H1 (cell line): ENCODE data around the gene AUH.

Source experiments
- CHD7 ChIP-seq: fragments of 300-600 bp; sonication (generic); IDR thresholded peaks from 2 replicates; pipeline ENCODE4 v1.7.1; 2012; ENCODE audit warnings: low read length, moderate library complexity, mild to moderate bottlenecking, inconsistent platforms; ENCODE audit not compliant: insufficient replicate concordance
- CTCF ChIP-seq, 3 experiments: IDR thresholded peaks; 1 replicate in 2 of 3; 2 replicates in 1 of 3; pipeline versions ENCODE4 v1.5.1 to v1.6.1; 2011; ENCODE audit warnings: low read length in 3 of 3, mild to moderate bottlenecking in 3 of 3, inconsistent platforms in 2 of 3, low read depth in 1 of 3, moderate library complexity in 1 of 3; ENCODE audit not compliant: insufficient read depth in 1 of 3; ENCODE audit errors: control extremely low read depth in 1 of 3
- EP300 ChIP-seq, 2 experiments: IDR thresholded peaks; 1 replicate in 1 of 2; 2 replicates in 1 of 2; pipeline ENCODE4 v1.6.1; 2011 to 2012; ENCODE audit warnings: low read depth in 2 of 2, low read length in 2 of 2, mild to moderate bottlenecking in 2 of 2, borderline replicate concordance in 1 of 2, inconsistent platforms in 1 of 2, moderate library complexity in 1 of 2
- JUN ChIP-seq: IDR thresholded peaks from 2 replicates; pipeline ENCODE4 v1.6.1; 2011; ENCODE audit warnings: low read depth, mild to moderate bottlenecking, improper control_type of control experiment, low read length
- KDM1A ChIP-seq: fragments of 200-600, 300-600 bp; sonication (generic); IDR thresholded peaks from 2 replicates; pipeline ENCODE4 v1.7.1; 2016; ENCODE audit warnings: mild to moderate bottlenecking, low read length, borderline replicate concordance
- POLR2A ChIP-seq, 2 experiments: IDR thresholded peaks; 1 replicate in 1 of 2; 2 replicates in 1 of 2; pipeline ENCODE4 v1.6.1; 2011; ENCODE audit warnings: low read depth in 2 of 2, low read length in 2 of 2, mild to moderate bottlenecking in 2 of 2; ENCODE audit errors: control extremely low read depth in 1 of 2
- POLR2AphosphoS5 ChIP-seq: IDR thresholded peaks from 2 replicates; pipeline ENCODE4 v1.6.1; 2011; ENCODE audit warnings: low read depth, low read length
- TAF1 ChIP-seq: IDR thresholded peaks from 2 replicates; pipeline ENCODE4 v1.6.1; 2011; ENCODE audit warnings: mild to moderate bottlenecking, low read depth, low read length
- YY1 ChIP-seq: IDR thresholded peaks from 2 replicates; pipeline ENCODE4 v1.6.1; 2011; ENCODE audit warnings: low read depth, mild to moderate bottlenecking, low read length

GRCh38 chr9:91266448-91266847 is 95.3 kb downstream of the AUH start:
- TF ChIP-seq POLR2A (IDR thresholded peaks at IDR 0.05; ENCODE audit: control extremely low read depth in 1 of 2, low read depth in 2 of 2, low read length in 2 of 2): no peak
- TF ChIP-seq POLR2AphosphoS5: no peak
- no peak for TF ChIP-seq KDM1A
- no peak for TF ChIP-seq CHD7
- TF ChIP-seq JUN: no peak
- TF ChIP-seq CTCF (IDR thresholded peaks at IDR 0.05; ENCODE audit: control extremely low read depth in 1 of 3, insufficient read depth in 1 of 3, low read depth in 1 of 3, low read length in 3 of 3): no peak
- TF ChIP-seq EP300 (IDR thresholded peaks at IDR 0.05; ENCODE audit: borderline replicate concordance in 1 of 2, low read depth in 2 of 2, low read length in 2 of 2): no peak
- no peak for TF ChIP-seq YY1
- TF ChIP-seq TAF1: no peak
